CD14-positive monocyte (primary cell): ENCODE data around the gene SIGLEC14. TPM values are rescaled to one million over a fixed set of nuclear protein-coding genes. Genes with fewer than 3 reads are reported as not detected.

ENCODE experiments used
- DNase-seq, 3 donors: peaks; one replicate each; pipeline ENCODE4 v3.0.0-alpha.2; 2011 to 2022
- H2AFZ ChIP-seq: 2 replicates; pipeline ENCODE4 v1.6.0; 2012; ENCODE audit warnings: mild to moderate bottlenecking, low read depth, low read length, inconsistent platforms; ENCODE audit not compliant: insufficient read depth, poor library complexity, severe bottlenecking
- H3K27ac ChIP-seq, 2 donors: 1 replicate in 1 of 2; 2 replicates in 1 of 2; pipeline ENCODE4 v1.5.1; 2012 to 2013; ENCODE audit warnings: low read length in 2 of 2, control low read depth in 1 of 2, inconsistent platforms in 1 of 2, low read depth in 1 of 2, mild to moderate bottlenecking in 1 of 2
- H3K27me3 ChIP-seq, 2 donors: one replicate each; pipeline versions ENCODE4 v1.6.0 to v1.6.1; 2011 to 2013; ENCODE audit warnings: low read length in 2 of 2; ENCODE audit not compliant: control insufficient read depth in 2 of 2, insufficient read depth in 2 of 2
- H3K36me3 ChIP-seq, 2 donors: replicated peaks in 1 of 2; 1 replicate in 1 of 2; 2 replicates in 1 of 2; pipeline versions ENCODE4 v1.5.1 to v1.6.1; 2012 to 2013; ENCODE audit warnings: low read length in 2 of 2, control low read depth in 1 of 2, inconsistent platforms in 1 of 2, mild to moderate bottlenecking in 1 of 2; ENCODE audit not compliant: insufficient read depth in 2 of 2, control insufficient read depth in 1 of 2
- H3K4me1 ChIP-seq, 2 donors: 1 replicate in 1 of 2; 2 replicates in 1 of 2; pipeline versions ENCODE4 v1.5.1 to v1.6.1; 2012 to 2013; ENCODE audit warnings: low read length in 2 of 2, control low read depth in 1 of 2, inconsistent platforms in 1 of 2, mild to moderate bottlenecking in 1 of 2, moderate library complexity in 1 of 2; ENCODE audit not compliant: insufficient read depth in 2 of 2, control insufficient read depth in 1 of 2
- H3K4me2 ChIP-seq: replicated peaks from 2 replicates; pipeline ENCODE3; 2012; ENCODE audit warnings: low read length, moderate library complexity, mild to moderate bottlenecking; ENCODE audit not compliant: poor library complexity, severe bottlenecking; ENCODE audit errors: extremely low read depth
- H3K4me3 ChIP-seq, 3 experiments: fragments of 200-600 bp in 1 of 3; sonication (generic) in 1 of 3; replicated peaks in 1 of 3; 1 replicate in 2 of 3; 2 replicates in 1 of 3; pipeline ENCODE4 v1.5.1; 2011 to 2013; ENCODE audit warnings: low read length in 3 of 3, mild to moderate bottlenecking in 3 of 3, control low read depth in 2 of 3, low read depth in 2 of 3, inconsistent platforms in 1 of 3, moderate library complexity in 1 of 3
- H3K79me2 ChIP-seq: 2 replicates; pipeline ENCODE4 v1.6.0; 2012; ENCODE audit warnings: mild to moderate bottlenecking, control low read depth, inconsistent platforms, low read length, moderate library complexity; ENCODE audit not compliant: insufficient read depth
- H3K9ac ChIP-seq: 2 replicates; pipeline ENCODE4 v1.6.0; 2017; ENCODE audit warnings: low read length, mild to moderate bottlenecking; ENCODE audit not compliant: insufficient read depth, poor library complexity, severe bottlenecking
- H3K9me3 ChIP-seq, 2 donors: replicated peaks in 1 of 2; 1 replicate in 1 of 2; 2 replicates in 1 of 2; pipeline versions ENCODE4 v1.5.1 to v1.6.1; 2012 to 2013; ENCODE audit warnings: low read length in 2 of 2, control low read depth in 1 of 2; ENCODE audit not compliant: control insufficient read depth in 1 of 2, insufficient read depth in 1 of 2
- H4K20me1 ChIP-seq: 2 replicates; pipeline ENCODE4 v1.6.0; 2012; ENCODE audit warnings: mild to moderate bottlenecking, low read length, control low read depth, moderate library complexity; ENCODE audit not compliant: insufficient read depth
- H3K27ac Mint-ChIP-seq, 7 donors: one replicate each; pipeline ENCODE4 v1.8.0; 2020; ENCODE audit warnings: mild to moderate bottlenecking in 7 of 7, mixed read lengths in 7 of 7, moderate library complexity in 6 of 7, inconsistent platforms in 2 of 7
- H3K27me3 Mint-ChIP-seq, 3 donors: one replicate each; pipeline ENCODE4 v1.8.0; 2021 to 2022; ENCODE audit warnings: low read depth in 3 of 3, mild to moderate bottlenecking in 3 of 3, mixed read lengths in 3 of 3, moderate library complexity in 3 of 3, inconsistent platforms in 1 of 3
- H3K36me3 Mint-ChIP-seq, 2 donors: one replicate each; pipeline ENCODE4 v1.8.0; 2020; ENCODE audit warnings: mixed read lengths in 2 of 2, inconsistent platforms in 1 of 2, mild to moderate bottlenecking in 1 of 2
- H3K4me1 Mint-ChIP-seq: one replicate; pipeline ENCODE4 v1.8.0; 2020; ENCODE audit warnings: mild to moderate bottlenecking, mixed read lengths
- H3K4me3 Mint-ChIP-seq, 2 donors: one replicate each; pipeline ENCODE4 v1.8.0; 2020; ENCODE audit warnings: mild to moderate bottlenecking in 2 of 2, mixed read lengths in 2 of 2, moderate library complexity in 1 of 2
- H3K9me3 Mint-ChIP-seq, 7 donors: one replicate each; pipeline ENCODE4 v1.8.0; 2020 to 2022; ENCODE audit warnings: mixed read lengths in 7 of 7, mild to moderate bottlenecking in 6 of 7, moderate library complexity in 6 of 7, inconsistent platforms in 2 of 7
- WGBS: methylation state at CpG from one replicate; pipeline ENCODE4 v1.1.5; 2013; ENCODE audit warnings: missing lambda C conversion rate; ENCODE audit not compliant: insufficient coverage; 5-methylcytosine and 5-hydroxymethylcytosine counted together
- intact Hi-C, 2 donors: fragments of 100-400 bp; cut with micrococcal nuclease; formaldehyde crosslinking; loops; one replicate each; pipeline versions ENCODE4 v1.15.0 to v1.15.1; 2023
- polyA plus RNA-seq, 3 donors: library from polyadenylated mRNA; depleted of rRNA in 1 of 3; unstranded in 2 of 3; stranded (reverse) in 1 of 3; fragments of 300-500 nt in 2 of 3; fragments of >200 nt in 1 of 3; fragmentation: Illumina TruSeq in 2 of 3; gene quantifications; 1 replicate in 2 of 3; 2 replicates in 1 of 3; pipeline ENCODE4 v1.2.3, GENCODE V29; 2012 to 2021
- TF ChIP-seq, protein P1 (sequence below): fragments of 200-600 bp; IDR thresholded peaks from one replicate; pipeline ENCODE4 v1.8.0; 2022; ENCODE audit warnings: antibody characterized with exemption, mild to moderate bottlenecking

SIGLEC14 gene
- polyA plus RNA-seq, 3 donors = 63.5 to 129 (median 95.0) TPM

DNA sequence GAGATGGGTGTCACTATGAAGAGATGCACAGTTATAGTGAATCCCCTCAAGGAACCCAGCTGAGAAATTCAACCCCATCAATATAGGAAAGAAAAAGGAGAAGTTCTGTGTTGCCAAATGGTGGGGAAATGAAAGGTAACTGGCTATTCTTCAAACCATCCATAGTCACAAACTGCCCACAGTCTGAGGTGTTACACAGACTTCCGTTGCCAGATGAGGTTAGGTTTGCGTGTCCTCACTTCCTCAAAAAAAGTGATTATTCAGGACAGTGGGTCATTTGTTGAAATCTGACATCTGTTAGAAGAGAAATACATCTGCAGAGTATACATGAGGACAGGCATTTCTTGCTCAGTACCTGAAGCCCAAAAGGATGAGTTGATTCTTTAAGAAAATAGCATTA lies 25.4 kb downstream of the SIGLEC14 start:
- Histone ChIP-seq H3K36me3 (peaks cover 53 to 75% of the 10 kb centered on the region in 2 donors), H3K27me3 (no peaks in the 10 kb centered on the region), H3K9ac (no peak overlapping the region), H3K79me2 (peaks cover 34% of the 10 kb centered on the region), H3K27ac (peak overlapping the region in 1 of 2 donors; percentile 50), H3K4me1 (peaks cover 25 to 47% of the 10 kb centered on the region in 2 donors), H4K20me1 (peaks cover 84% of the 10 kb centered on the region), H3K4me2 (peak overlapping the region; percentile 2), H3K4me3 (peak overlapping the region in 1 of 3 experiments; percentile 6), H2AFZ (no peak overlapping the region), H3K9me3 (no peaks in the 10 kb centered on the region)
- Mint-ChIP-seq H3K4me3 (no peak overlapping the region), H3K27me3 (peaks cover 0 to 3% (median 0%) of the 10 kb centered on the region in 3 donors), H3K36me3 (peaks cover 51 to 83% of the 10 kb centered on the region in 2 donors), H3K9me3 (peaks cover 0 to 2% (median 0%) of the 10 kb centered on the region in 7 donors), H3K4me1 (peaks cover 44% of the 10 kb centered on the region), H3K27ac (peak overlapping the region in 6 of 7 donors; percentile 5 to 78 (median 61))
- WGBS = no CpG with 5 or more reads among the region's 2 CpGs
- TF ChIP-seq, protein P1, sequence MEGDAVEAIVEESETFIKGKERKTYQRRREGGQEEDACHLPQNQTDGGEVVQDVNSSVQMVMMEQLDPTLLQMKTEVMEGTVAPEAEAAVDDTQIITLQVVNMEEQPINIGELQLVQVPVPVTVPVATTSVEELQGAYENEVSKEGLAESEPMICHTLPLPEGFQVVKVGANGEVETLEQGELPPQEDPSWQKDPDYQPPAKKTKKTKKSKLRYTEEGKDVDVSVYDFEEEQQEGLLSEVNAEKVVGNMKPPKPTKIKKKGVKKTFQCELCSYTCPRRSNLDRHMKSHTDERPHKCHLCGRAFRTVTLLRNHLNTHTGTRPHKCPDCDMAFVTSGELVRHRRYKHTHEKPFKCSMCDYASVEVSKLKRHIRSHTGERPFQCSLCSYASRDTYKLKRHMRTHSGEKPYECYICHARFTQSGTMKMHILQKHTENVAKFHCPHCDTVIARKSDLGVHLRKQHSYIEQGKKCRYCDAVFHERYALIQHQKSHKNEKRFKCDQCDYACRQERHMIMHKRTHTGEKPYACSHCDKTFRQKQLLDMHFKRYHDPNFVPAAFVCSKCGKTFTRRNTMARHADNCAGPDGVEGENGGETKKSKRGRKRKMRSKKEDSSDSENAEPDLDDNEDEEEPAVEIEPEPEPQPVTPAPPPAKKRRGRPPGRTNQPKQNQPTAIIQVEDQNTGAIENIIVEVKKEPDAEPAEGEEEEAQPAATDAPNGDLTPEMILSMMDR = no peak
- DNase-seq = peak; percentile 70 to 87 (median 86)
- intact Hi-C loops = no loop called here

DNA sequence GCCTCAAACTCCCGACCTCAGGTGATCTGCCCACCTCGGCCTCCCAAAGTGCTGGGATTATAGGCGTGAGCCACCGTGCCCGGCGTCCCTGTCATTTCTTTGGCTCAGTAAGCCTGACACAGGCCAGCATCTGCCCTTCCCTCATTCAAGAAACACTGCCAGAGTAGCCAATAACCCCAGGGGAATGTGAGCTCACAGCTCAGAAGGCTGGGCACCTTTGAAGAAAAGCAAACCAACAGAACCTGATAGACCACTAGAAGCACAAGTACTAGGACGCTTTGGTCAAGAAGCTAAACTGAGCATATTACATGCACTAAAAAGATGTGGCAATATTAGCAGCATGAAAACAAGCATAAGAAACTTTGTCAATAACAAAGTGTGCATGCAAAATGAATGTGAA lies 30.6 kb downstream of the SIGLEC14 start:
- Histone ChIP-seq H4K20me1 (peaks cover 91% of the 10 kb centered on the region), H3K9me3 (no peaks in the 10 kb centered on the region), H3K4me3 (no peak overlapping the region), H2AFZ (no peak overlapping the region), H3K27ac (no peak overlapping the region), H3K4me1 (peaks cover 14 to 24% of the 10 kb centered on the region in 2 donors), H3K9ac (no peak overlapping the region), H3K79me2 (peaks cover 7% of the 10 kb centered on the region), H3K4me2 (no peak overlapping the region), H3K27me3 (no peaks in the 10 kb centered on the region), H3K36me3 (peaks cover 66 to 85% of the 10 kb centered on the region in 2 donors)
- Mint-ChIP-seq H3K36me3 (peaks cover 65 to 90% of the 10 kb centered on the region in 2 donors), H3K9me3 (peaks cover 0 to 8% (median 0%) of the 10 kb centered on the region in 7 donors), H3K4me3 (no peak overlapping the region), H3K27me3 (peaks cover 0 to 2% (median 1%) of the 10 kb centered on the region in 3 donors), H3K4me1 (peaks cover 24% of the 10 kb centered on the region), H3K27ac (peak overlapping the region in 1 of 7 donors; percentile 53)
- no peak for DNase-seq
- intact Hi-C loops = no loop called here
- TF ChIP-seq, protein P1 = no peak
- WGBS = 93% methylated on average over 6 of the region's 7 CpGs
